DOHH2 (cell line): ENCODE results near the gene SAMD4A.
A peak's percentile ranks its signal among the peaks of the same experiment; 100 is the strongest.

Experiments
- H3F3A ChIP-seq: fragments of 200-600 bp; sonication (generic), shearing (Covaris generic); 2 replicates; pipeline ENCODE4 v1.6.0; 2016; ENCODE audit warnings: antibody characterized with exemption, mild to moderate bottlenecking; ENCODE audit not compliant: control insufficient read depth, insufficient read depth
- H3K27ac ChIP-seq: fragments of 200-600 bp; sonication (generic); 2 replicates; pipeline ENCODE4 v1.5.1; 2014; ENCODE audit warnings: low read depth, mild to moderate bottlenecking, low read length, moderate library complexity
- H3K27me3 ChIP-seq: fragments of 200-600 bp; sonication (generic); 2 replicates; pipeline ENCODE4 v1.6.1; 2014; ENCODE audit warnings: mild to moderate bottlenecking, low read length, mixed read lengths; ENCODE audit not compliant: control insufficient read depth
- H3K36me3 ChIP-seq: fragments of 200-600 bp; sonication (generic); 2 replicates; pipeline ENCODE4 v1.6.1; 2014; ENCODE audit warnings: mild to moderate bottlenecking, low read length, moderate library complexity, mixed read lengths; ENCODE audit not compliant: control insufficient read depth
- H3K4me1 ChIP-seq: fragments of 200-600 bp; sonication (generic); 2 replicates; pipeline ENCODE4 v1.6.1; 2014; ENCODE audit warnings: mild to moderate bottlenecking, low read length, mixed read lengths; ENCODE audit not compliant: control insufficient read depth
- H3K4me2 ChIP-seq: fragments of 200-600 bp; sonication (generic); 2 replicates; pipeline ENCODE4 v1.6.0; 2014; ENCODE audit warnings: mild to moderate bottlenecking, low read length, moderate library complexity
- H3K4me3 ChIP-seq: fragments of 200-600 bp; sonication (generic); 2 replicates; pipeline ENCODE4 v1.5.1; 2014; ENCODE audit warnings: mild to moderate bottlenecking, low read length, mixed read lengths
- H3K79me2 ChIP-seq: fragments of 200-600 bp; sonication (generic); 2 replicates; pipeline ENCODE4 v1.6.1; 2014; ENCODE audit warnings: mild to moderate bottlenecking, low read length, mixed read lengths; ENCODE audit not compliant: control insufficient read depth
- H3K9me2 ChIP-seq: fragments of 200-600 bp; sonication (generic); replicated peaks from 2 replicates; pipeline ENCODE4 v1.6.1; 2014; ENCODE audit warnings: mild to moderate bottlenecking, low read length, mixed read lengths; ENCODE audit not compliant: control insufficient read depth
- H3K9me3 ChIP-seq: fragments of 200-600 bp; sonication (generic); 2 replicates; pipeline ENCODE4 v1.6.1; 2014; ENCODE audit warnings: antibody characterized with exemption, low read length, mixed read lengths; ENCODE audit not compliant: control insufficient read depth, insufficient read depth
- H4K20me1 ChIP-seq: fragments of 200-600 bp; sonication (generic); 2 replicates; pipeline ENCODE4 v1.6.0; 2014; ENCODE audit warnings: low read depth, mild to moderate bottlenecking, antibody characterized with exemption, low read length, moderate library complexity; ENCODE audit not compliant: control insufficient read depth, insufficient read depth
- CTCF ChIP-seq: fragments of 200-600 bp; sonication (generic); IDR thresholded peaks from one replicate; pipeline ENCODE4 v1.5.1; 2014; ENCODE audit warnings: antibody characterized with exemption, mild to moderate bottlenecking, low read depth, low read length; ENCODE audit not compliant: poor library complexity, severe bottlenecking
- EZH2phosphoT487 ChIP-seq: fragments of 200-600 bp; sonication (generic); IDR thresholded peaks from 2 replicates; pipeline ENCODE4 v1.6.1; 2017; ENCODE audit warnings: borderline replicate concordance, mild to moderate bottlenecking, antibody characterized with exemption, low read length, moderate library complexity, mixed read lengths

SAMD4A gene

GRCh38 chr14:54728700-54729527 lies 162.0 kb downstream of the SAMD4A start:
- no peak for TF ChIP-seq EZH2phosphoT487
- no peak for TF ChIP-seq CTCF
- H3K79me2 ChIP-seq = no peaks in the 10 kb centered on the region
- H3K4me1 ChIP-seq = peaks cover 17% of the 10 kb centered on the region
- H4K20me1 ChIP-seq = no peaks in the 10 kb centered on the region
- H3K9me3 ChIP-seq = no peaks in the 10 kb centered on the region
- no peaks in the 10 kb centered on the region for H3K9me2 ChIP-seq
- no peak overlapping the region for H3K4me3 ChIP-seq
- H3K27me3 ChIP-seq = peaks cover 4% of the 10 kb centered on the region
- H3K4me2 ChIP-seq = no peak overlapping the region
- no peak overlapping the region for H3K27ac ChIP-seq
- H3K36me3 ChIP-seq = no peaks in the 10 kb centered on the region
- no peaks in the 10 kb centered on the region; the same call in 1 of the 2 replicates for H3F3A ChIP-seq

GRCh38 chr14:54730156-54730961 lies 163.4 kb downstream of the SAMD4A start:
- peak overlapping the region; percentile 53 for H3K4me2 ChIP-seq
- H3K27me3 ChIP-seq = no peaks in the 10 kb centered on the region
- H3K79me2 ChIP-seq = no peaks in the 10 kb centered on the region
- no peaks in the 10 kb centered on the region for H3K9me3 ChIP-seq
- peaks cover 17% of the 10 kb centered on the region for H3K4me1 ChIP-seq
- H3K36me3 ChIP-seq = no peaks in the 10 kb centered on the region
- TF ChIP-seq EZH2phosphoT487 = no peak
- TF ChIP-seq CTCF = no peak
- H3K27ac ChIP-seq = peak overlapping the region; percentile 7; the same call in 1 of the 2 replicates
- H4K20me1 ChIP-seq = no peaks in the 10 kb centered on the region
- no peaks in the 10 kb centered on the region; the same call in 1 of the 2 replicates for H3F3A ChIP-seq
- H3K9me2 ChIP-seq = no peaks in the 10 kb centered on the region
- H3K4me3 ChIP-seq = peak overlapping the region; percentile 40

- Histone ChIP-seq H3K4me1 (peaks cover 11% of the 10 kb centered on the region), H3K9me2 (no peaks in the 10 kb centered on the region), H3K79me2 (no peaks in the 10 kb centered on the region), H3K4me3 (no peak overlapping the region), H4K20me1 (no peaks in the 10 kb centered on the region), H3K9me3 (no peaks in the 10 kb centered on the region), H3K36me3 (no peaks in the 10 kb centered on the region), H3K27me3 (no peaks in the 10 kb centered on the region; the same call in 1 of the 2 replicates), H3K27ac (no peak overlapping the region), H3F3A (no peaks in the 10 kb centered on the region; the same call in 1 of the 2 replicates), H3K4me2 (no peak overlapping the region)
- TF ChIP-seq CTCF (no peak), EZH2phosphoT487 (no peak)
Measured at GRCh38 chr14:54734966-54735365, 168.0 kb downstream of the SAMD4A start.
